ENCODE data around the gene ADARB1. TPM values are rescaled to one million over a fixed set of nuclear protein-coding genes. Genes with fewer than 3 reads are reported as not detected.

ADARB1 gene
- total RNA-seq, 1 experiment from 2014 or later = 15.8 TPM

- Mint-ChIP-seq H3K27ac (no peak overlapping the region; a peak in 1 of 7 replicates), H3K27me3 (ENCODE audit: low read depth) (no peaks in the 10 kb centered on the region), H3K36me3 (ENCODE audit: insufficient read depth in 1 of 3, low read depth in 3 of 3) (no peaks in the 10 kb centered on the region), H3K4me1 (peaks cover 32 to 34% of the 10 kb centered on the region in 2 experiments), H3K9me3 (no peaks in the 10 kb centered on the region), H3K4me3 (no peak overlapping the region)
- TF ChIP-seq CTCF (conservative IDR thresholded peaks at IDR 0.05) = no peak
- Histone ChIP-seq H3K9ac (ENCODE audit: extremely low read depth, insufficient read length, low read length) (no peak overlapping the region), H3T11ph (ENCODE audit: low read length) (no peak overlapping the region), H3K23me2 (ENCODE audit: insufficient read length, low read depth, low read length, poor library complexity, severe bottlenecking) (no peaks in the 10 kb centered on the region), H3K79me2 (ENCODE audit: insufficient read depth, low read length) (no peaks in the 10 kb centered on the region), H3K9me3 (ENCODE audit: control insufficient read depth, low read depth, low read length) (no peaks in the 10 kb centered on the region), H4K20me1 (ENCODE audit: control insufficient read depth, insufficient read depth, insufficient read length) (peaks cover 3% of the 10 kb centered on the region), H4K5ac (ENCODE audit: insufficient read length, low read depth, low read length) (no peak overlapping the region), H3K4me1 (ENCODE audit: insufficient read depth, low read length) (no peaks in the 10 kb centered on the region; the same call in 1 of the 2 replicates), H3K27ac (ENCODE audit: insufficient read length, low read depth, low read length) (no peak overlapping the region), H2BK15ac (ENCODE audit: low read depth, low read length) (no peak overlapping the region), H3K4me2 (ENCODE audit: insufficient read depth, insufficient read length, low read length) (no peak overlapping the region), H2BK12ac (ENCODE audit: insufficient read length, low read depth, low read length) (no peak overlapping the region), H4K8ac (replicated peaks; ENCODE audit: insufficient read length, low read depth, low read length) (no peak overlapping the region), H2BK20ac (ENCODE audit: low read depth, low read length, poor library complexity, severe bottlenecking) (no peak overlapping the region), H3K27me3 (ENCODE audit: insufficient read depth, low read length) (no peaks in the 10 kb centered on the region), H3K23ac (ENCODE audit: insufficient read length, low read depth, low read length) (no peak overlapping the region), H3K79me1 (ENCODE audit: insufficient read depth, low read depth, low read length, poor library complexity, severe bottlenecking) (no peaks in the 10 kb centered on the region), H3K18ac (ENCODE audit: insufficient read length, low read depth, low read length) (no peak overlapping the region), H2AK5ac (ENCODE audit: insufficient read length, low read length) (no peak overlapping the region), H3K14ac (ENCODE audit: insufficient read depth, low read length) (no peak overlapping the region), H2AFZ (ENCODE audit: low read length) (no peak overlapping the region), H3K56ac (ENCODE audit: insufficient read length, low read depth, low read length) (no peak overlapping the region), H2BK5ac (ENCODE audit: insufficient read length, low read length) (no peak overlapping the region), H4K91ac (ENCODE audit: insufficient read length, low read depth, low read length) (no peak overlapping the region), H3K4ac (ENCODE audit: low read depth, low read length) (no peak overlapping the region), H2BK120ac (ENCODE audit: low read depth, low read length, poor library complexity, severe bottlenecking) (no peak overlapping the region)
- no peak for DNase-seq
- no CpG with 5 or more reads among the region's 8 CpGs for WGBS (ENCODE audit: extremely low coverage, insufficient read length, low lambda C conversion rate)
Observed at GRCh38 chr21:45162115-45162514, 87.7 kb downstream of the ADARB1 start.
